SK-N-SH (cell line): ENCODE measurements around the gene UBE2C. TPM values are rescaled to one million over a fixed set of nuclear protein-coding genes. Genes with fewer than 3 reads are reported as not detected.
A peak's percentile ranks its signal among the peaks of the same experiment; 100 is the strongest.

Experiments
- CTCF ChIA-PET: fragments of 300-600, 350-600 bp; formaldehyde crosslinking; extraction: SDS; loops from one replicate; lab custom pipeline; 2021; lab: Yijun Ruan, JAX
- POLR2A ChIA-PET: fragments of 350-600 bp; sonication (Branson Sonifier 250); formaldehyde crosslinking; extraction: SDS; loops from one replicate; lab custom pipeline; 2020; ENCODE audit warnings: antibody characterized with exemption, inconsistent platforms; lab: Yijun Ruan, JAX
- DNase-seq: peaks from one replicate; pipeline ENCODE4 v3.0.0; 2012
- H2AFZ ChIP-seq: fragments of 200-600 bp; sonication (generic); 2 replicates; pipeline ENCODE4 v1.8.1; 2016; ENCODE audit warnings: antibody characterized with exemption, mild to moderate bottlenecking, low read depth
- H3F3A ChIP-seq: fragments of 200-600 bp; sonication (generic); replicated peaks from 2 replicates; pipeline ENCODE3; 2016; ENCODE audit warnings: antibody characterized with exemption, mild to moderate bottlenecking; ENCODE audit not compliant: insufficient read depth
- H3K27ac ChIP-seq, 2 experiments: fragments of 200-500 bp in 1 of 2; fragments of 200-600 bp in 1 of 2; sonication (Bioruptor generic) in 1 of 2; sonication (generic), shearing (Covaris generic) in 1 of 2; 2 replicates each; pipeline versions ENCODE4 v1.5.1 to v1.6.1; 2014 to 2016; ENCODE audit warnings: low read depth in 2 of 2, inconsistent platforms in 1 of 2, low read length in 1 of 2, mild to moderate bottlenecking in 1 of 2, mixed read lengths in 1 of 2
- H3K27me3 ChIP-seq: fragments of 200-600 bp; sonication (generic), shearing (Covaris generic); 2 replicates; pipeline ENCODE4 v1.6.1; 2016; ENCODE audit warnings: mixed run types; ENCODE audit not compliant: insufficient read depth
- H3K36me3 ChIP-seq, 2 experiments: fragments of 200-500 bp in 1 of 2; fragments of 200-600 bp in 1 of 2; sonication (Bioruptor generic) in 1 of 2; sonication (generic) in 1 of 2; replicated peaks in 1 of 2; 2 replicates each; pipeline versions ENCODE3 to v1.5.1; 2014 to 2016; ENCODE audit warnings: low read length in 1 of 2, mild to moderate bottlenecking in 1 of 2; ENCODE audit not compliant: insufficient read depth in 2 of 2, control insufficient read depth in 1 of 2
- H3K4me1 ChIP-seq, 2 experiments: fragments of 200-500 bp in 1 of 2; fragments of 200-600 bp in 1 of 2; sonication (Bioruptor generic) in 1 of 2; sonication (generic), shearing (Covaris generic) in 1 of 2; 2 replicates each; pipeline versions ENCODE4 v1.5.1 to v1.6.1; 2014 to 2016; ENCODE audit warnings: low read depth in 1 of 2, low read length in 1 of 2, mixed run types in 1 of 2; ENCODE audit not compliant: insufficient read depth in 2 of 2, control insufficient read depth in 1 of 2
- H3K4me2 ChIP-seq: fragments of 200-600 bp; sonication (generic), shearing (Covaris generic); 2 replicates; pipeline ENCODE4 v1.6.1; 2017; ENCODE audit warnings: mixed run types
- H3K4me3 ChIP-seq, 2 experiments: fragments of 200-500 bp in 1 of 2; fragments of 200-600 bp in 1 of 2; sonication (Bioruptor generic) in 1 of 2; sonication (generic), shearing (Covaris generic) in 1 of 2; 2 replicates each; pipeline versions ENCODE4 v1.5.1 to v1.8.1; 2014 to 2016; ENCODE audit warnings: low read depth in 2 of 2, inconsistent platforms in 1 of 2, low read length in 1 of 2, mild to moderate bottlenecking in 1 of 2, mixed read lengths in 1 of 2, moderate library complexity in 1 of 2
- H3K79me2 ChIP-seq: fragments of 200-600 bp; sonication (generic); 2 replicates; pipeline ENCODE4 v1.8.1; 2017; ENCODE audit warnings: mild to moderate bottlenecking; ENCODE audit not compliant: insufficient read depth
- H3K9ac ChIP-seq: fragments of 200-600 bp; sonication (generic); 2 replicates; pipeline ENCODE4 v1.6.1; 2017; ENCODE audit warnings: mixed run types
- H3K9me2 ChIP-seq: fragments of 200-600 bp; sonication (generic); 2 replicates; pipeline ENCODE4 v1.6.1; 2017; ENCODE audit warnings: mixed run types
- H3K9me3 ChIP-seq: fragments of 200-600 bp; sonication (generic); 2 replicates; pipeline ENCODE4 v1.6.1; 2017; ENCODE audit warnings: mixed run types, mild to moderate bottlenecking, moderate library complexity
- H4K20me1 ChIP-seq: fragments of 200-600 bp; sonication (generic); 2 replicates; pipeline ENCODE4 v1.6.1; 2017; ENCODE audit warnings: mild to moderate bottlenecking, mixed run types; ENCODE audit not compliant: insufficient read depth
- CHD2 ChIP-seq: fragments of 150-350 bp; IDR thresholded peaks from 2 replicates; pipeline ENCODE4 v1.6.1; 2018; ENCODE audit warnings: low read length; ENCODE audit not compliant: partially characterized antibody
- ELF1 ChIP-seq: IDR thresholded peaks from 2 replicates; pipeline ENCODE4 v1.4.0; 2012
- EP300 ChIP-seq, 2 experiments: IDR thresholded peaks; 2 replicates each; pipeline versions ENCODE4 v1.4.0 to v1.6.1; 2012; ENCODE audit warnings: borderline replicate concordance in 1 of 2, low read depth in 1 of 2, low read length in 1 of 2
- EZH2phosphoT487 ChIP-seq: fragments of 200-600 bp; sonication (generic); IDR thresholded peaks from 2 replicates; pipeline ENCODE4 v1.6.1; 2017; ENCODE audit warnings: low read depth, mixed run types, mild to moderate bottlenecking, antibody characterized with exemption, moderate library complexity, borderline replicate concordance
- FOSL2 ChIP-seq: IDR thresholded peaks from 2 replicates; pipeline ENCODE4 v1.4.0; 2012; ENCODE audit warnings: low read depth, mild to moderate bottlenecking, moderate library complexity, borderline replicate concordance
- FOXJ3 ChIP-seq: sonication (generic); formaldehyde crosslinking; IDR thresholded peaks from 2 replicates; pipeline ENCODE4 v1.5.1; 2020; ENCODE audit warnings: mild to moderate bottlenecking, missing genetic modification reagents
- FOXM1 ChIP-seq: IDR thresholded peaks from 2 replicates; pipeline ENCODE4 v1.4.0; 2012; ENCODE audit warnings: low read depth, mild to moderate bottlenecking
- GABPA ChIP-seq: IDR thresholded peaks from 2 replicates; pipeline ENCODE4 v1.4.0; 2012; ENCODE audit warnings: low read depth, mild to moderate bottlenecking
- GATA2 ChIP-seq: sonication (generic); formaldehyde crosslinking; IDR thresholded peaks from 2 replicates; pipeline ENCODE4 v1.5.0; 2020; ENCODE audit warnings: mild to moderate bottlenecking, missing genetic modification reagents
- IRF3 ChIP-seq: fragments of 150-350 bp; IDR thresholded peaks from 2 replicates; pipeline ENCODE4 v1.6.1; 2016; ENCODE audit warnings: mild to moderate bottlenecking, low read depth, low read length
- JUND ChIP-seq: IDR thresholded peaks from 2 replicates; pipeline ENCODE4 v1.4.0; 2012
- NFIC ChIP-seq: IDR thresholded peaks from 2 replicates; pipeline ENCODE4 v1.4.0; 2012; ENCODE audit warnings: borderline replicate concordance
- PBX3 ChIP-seq: IDR thresholded peaks from 2 replicates; pipeline ENCODE4; 2012
- POLR2AphosphoS5 ChIP-seq: IDR thresholded peaks from 2 replicates; pipeline ENCODE4 v1.6.1; 2012; ENCODE audit warnings: low read depth, low read length
- RAD21 ChIP-seq: IDR thresholded peaks from 2 replicates; pipeline ENCODE4 v1.6.1; 2012; ENCODE audit warnings: mild to moderate bottlenecking, low read length
- RCOR1 ChIP-seq: fragments of 150-350 bp; IDR thresholded peaks from 2 replicates; pipeline ENCODE4 v1.6.1; 2017; ENCODE audit warnings: antibody characterized with exemption, low read length
- RFX5 ChIP-seq: IDR thresholded peaks from 2 replicates; pipeline ENCODE4 v1.6.1; 2012; ENCODE audit warnings: mild to moderate bottlenecking, improper control_type of control experiment, low read length
- RXRA ChIP-seq: IDR thresholded peaks from 2 replicates; pipeline ENCODE4 v1.4.0; 2012; ENCODE audit warnings: low read depth, mild to moderate bottlenecking, borderline replicate concordance
- TAF1 ChIP-seq: IDR thresholded peaks from 2 replicates; pipeline ENCODE4 v1.6.1; 2012; ENCODE audit warnings: low read depth, mild to moderate bottlenecking, low read length, moderate library complexity, borderline replicate concordance
- TCF12 ChIP-seq: IDR thresholded peaks from 2 replicates; pipeline ENCODE4 v1.4.0; 2012
- USF1 ChIP-seq: IDR thresholded peaks from 2 replicates; pipeline ENCODE4 v1.4.0; 2012; ENCODE audit warnings: low read depth, borderline replicate concordance
- ZBTB33 ChIP-seq: IDR thresholded peaks from 2 replicates; pipeline ENCODE4 v1.4.0; 2012; ENCODE audit warnings: low read depth, borderline replicate concordance
- WGBS: methylation state at CpG from one replicate; pipeline ENCODE4 v1.1.6; 2017; ENCODE audit warnings: low lambda C conversion rate; 5-methylcytosine and 5-hydroxymethylcytosine counted together
- polyA plus RNA-seq, 3 experiments: library from polyadenylated mRNA; depleted of rRNA; stranded (reverse); fragments of >200 nt; gene quantifications; 2 replicates each; pipeline ENCODE4 v1.2.3, GENCODE V29; 2012
- TF ChIP-seq, protein P1 (sequence below): fragments of 150-350 bp; IDR thresholded peaks from 2 replicates; pipeline ENCODE4 v1.6.1; 2017; ENCODE audit warnings: antibody characterized with exemption, low read length, low read depth, borderline replicate concordance
- TF ChIP-seq, protein P2 (sequence below): fragments of 200-600 bp; sonication (generic); IDR thresholded peaks from 2 replicates; pipeline ENCODE4 v1.6.1; 2017; ENCODE audit warnings: antibody characterized with exemption, mild to moderate bottlenecking, moderate library complexity

UBE2C gene
- polyA plus RNA-seq, 1 of the 3 experiments (the other 2 are of a cell fraction): 115 TPM

GRCh38 chr20:45781391-45781931 lies 31.0 kb upstream of the UBE2C start:
- Histone ChIP-seq H3K79me2 (no peaks in the 10 kb centered on the region), H3K4me2 (peak overlapping the region; percentile 42), H3K27me3 (no peaks in the 10 kb centered on the region), H2AFZ (0 out of 2 replicates have a peak overlapping the region, but pooled peaks have one; percentile 19), H3K4me1 (peaks cover 0 to 36% of the 10 kb centered on the region in 2 experiments; a peak in 3 of 4 replicates), H3K27ac (peak overlapping the region in 1 of 2 experiments; percentile 91; a peak in 3 of 4 replicates), H4K20me1 (no peaks in the 10 kb centered on the region), H3K9ac (no peak overlapping the region), H3K36me3 (no peaks in the 10 kb centered on the region), H3F3A (peaks cover 36% of the 10 kb centered on the region), H3K9me2 (no peaks in the 10 kb centered on the region), H3K4me3 (no peak overlapping the region), H3K9me3 (no peaks in the 10 kb centered on the region)
- WGBS: 29% methylated on average over 4 of the region's 4 CpGs
- DNase-seq: no peak
- ChIA-PET POLR2A (no interaction called here), CTCF (interaction anchor here (1.1 to 2.9 kb wide), 3 partner anchors 10 to 462 kb away, joined by 3 to 35 read pairs (median 4); partner anchors contain the start of genes DNTTIP1 and WFDC3)
- TF ChIP-seq FOXM1: peak; percentile 69; the same call in 1 of the 2 replicates
- peak; percentile 92 for TF ChIP-seq PBX3
- no peak for TF ChIP-seq GATA2 (CRISPR knock-in tag)
- TF ChIP-seq, protein P1, sequence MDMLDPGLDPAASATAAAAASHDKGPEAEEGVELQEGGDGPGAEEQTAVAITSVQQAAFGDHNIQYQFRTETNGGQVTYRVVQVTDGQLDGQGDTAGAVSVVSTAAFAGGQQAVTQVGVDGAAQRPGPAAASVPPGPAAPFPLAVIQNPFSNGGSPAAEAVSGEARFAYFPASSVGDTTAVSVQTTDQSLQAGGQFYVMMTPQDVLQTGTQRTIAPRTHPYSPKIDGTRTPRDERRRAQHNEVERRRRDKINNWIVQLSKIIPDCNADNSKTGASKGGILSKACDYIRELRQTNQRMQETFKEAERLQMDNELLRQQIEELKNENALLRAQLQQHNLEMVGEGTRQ: no peak
- peak in 1 of 2 experiments; percentile 72; a peak in 2 of 4 replicates for TF ChIP-seq EP300 (IDR thresholded peaks at IDR 0.05; ENCODE audit: borderline replicate concordance in 1 of 2, low read depth in 1 of 2, low read length in 1 of 2)
- no peak for TF ChIP-seq RAD21
- no peak; the same call in 1 of the 2 replicates for TF ChIP-seq ELF1
- no peak for TF ChIP-seq GABPA
- 0 out of 2 replicates have a peak, but pooled peaks have one; percentile 62 for TF ChIP-seq ZBTB33
- TF ChIP-seq TCF12: peak; percentile 97
- TF ChIP-seq FOXJ3 (CRISPR knock-in tag): no peak
- TF ChIP-seq TAF1: no peak
- TF ChIP-seq JUND: peak; percentile 77
- no peak for TF ChIP-seq USF1
- TF ChIP-seq RFX5: no peak
- peak; percentile 90 for TF ChIP-seq FOSL2
- TF ChIP-seq, protein P2, sequence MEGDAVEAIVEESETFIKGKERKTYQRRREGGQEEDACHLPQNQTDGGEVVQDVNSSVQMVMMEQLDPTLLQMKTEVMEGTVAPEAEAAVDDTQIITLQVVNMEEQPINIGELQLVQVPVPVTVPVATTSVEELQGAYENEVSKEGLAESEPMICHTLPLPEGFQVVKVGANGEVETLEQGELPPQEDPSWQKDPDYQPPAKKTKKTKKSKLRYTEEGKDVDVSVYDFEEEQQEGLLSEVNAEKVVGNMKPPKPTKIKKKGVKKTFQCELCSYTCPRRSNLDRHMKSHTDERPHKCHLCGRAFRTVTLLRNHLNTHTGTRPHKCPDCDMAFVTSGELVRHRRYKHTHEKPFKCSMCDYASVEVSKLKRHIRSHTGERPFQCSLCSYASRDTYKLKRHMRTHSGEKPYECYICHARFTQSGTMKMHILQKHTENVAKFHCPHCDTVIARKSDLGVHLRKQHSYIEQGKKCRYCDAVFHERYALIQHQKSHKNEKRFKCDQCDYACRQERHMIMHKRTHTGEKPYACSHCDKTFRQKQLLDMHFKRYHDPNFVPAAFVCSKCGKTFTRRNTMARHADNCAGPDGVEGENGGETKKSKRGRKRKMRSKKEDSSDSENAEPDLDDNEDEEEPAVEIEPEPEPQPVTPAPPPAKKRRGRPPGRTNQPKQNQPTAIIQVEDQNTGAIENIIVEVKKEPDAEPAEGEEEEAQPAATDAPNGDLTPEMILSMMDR: no peak
- TF ChIP-seq RXRA: peak; percentile 14; the same call in 1 of the 2 replicates
- TF ChIP-seq CHD2: no peak
- no peak for TF ChIP-seq IRF3
- no peak for TF ChIP-seq RCOR1
- TF ChIP-seq NFIC: peak; percentile 73
- TF ChIP-seq POLR2AphosphoS5: peak; percentile 48; the same call in 1 of the 2 replicates
- TF ChIP-seq EZH2phosphoT487: no peak
